GM10847 (cell line): ENCODE results near the gene NKAPD1.

Experiments used
- POLR2A ChIP-seq: IDR thresholded peaks from 2 replicates; pipeline ENCODE4 v1.6.1; 2011; ENCODE audit not compliant: insufficient read length; ENCODE audit errors: extremely low read depth

The NKAPD1 gene

GRCh38 chr11:112121981-112122615 lies 48.0 kb downstream of the NKAPD1 start:
- TF ChIP-seq POLR2A, result no peak

- no peak for TF ChIP-seq POLR2A
Observed at GRCh38 chr11:112123129-112123528, 49.0 kb downstream of the NKAPD1 start.

- no peak for TF ChIP-seq POLR2A
Observed at GRCh38 chr11:112127056-112127455, 53.0 kb downstream of the NKAPD1 start.

- TF ChIP-seq POLR2A, result no peak
Observed at GRCh38 chr11:112128483-112129121, 54.5 kb downstream of the NKAPD1 start.

- no peak for TF ChIP-seq POLR2A
Observed at GRCh38 chr11:112129656-112130055, 55.6 kb downstream of the NKAPD1 start.

- TF ChIP-seq POLR2A, result no peak
Observed at GRCh38 chr11:112132737-112133136, 58.6 kb downstream of the NKAPD1 start.

- no peak for TF ChIP-seq POLR2A
Observed at GRCh38 chr11:112134473-112134872, 60.4 kb downstream of the NKAPD1 start.
